ENCODE data around the gene CA9. TPM values are rescaled to one million over a fixed set of nuclear protein-coding genes. Genes with fewer than 3 reads are reported as not detected.

The CA9 gene
- total RNA-seq, 4 donors from 2014 or later, result not detected

- no peak for TF ChIP-seq POLR2AphosphoS5 (IDR thresholded peaks at IDR 0.05)
- TF ChIP-seq POLR2A (IDR thresholded peaks at IDR 0.05), result no peak
- no peak for TF ChIP-seq EP300 (IDR thresholded peaks at IDR 0.05; ENCODE audit: low read depth)
- TF ChIP-seq, protein P1, sequence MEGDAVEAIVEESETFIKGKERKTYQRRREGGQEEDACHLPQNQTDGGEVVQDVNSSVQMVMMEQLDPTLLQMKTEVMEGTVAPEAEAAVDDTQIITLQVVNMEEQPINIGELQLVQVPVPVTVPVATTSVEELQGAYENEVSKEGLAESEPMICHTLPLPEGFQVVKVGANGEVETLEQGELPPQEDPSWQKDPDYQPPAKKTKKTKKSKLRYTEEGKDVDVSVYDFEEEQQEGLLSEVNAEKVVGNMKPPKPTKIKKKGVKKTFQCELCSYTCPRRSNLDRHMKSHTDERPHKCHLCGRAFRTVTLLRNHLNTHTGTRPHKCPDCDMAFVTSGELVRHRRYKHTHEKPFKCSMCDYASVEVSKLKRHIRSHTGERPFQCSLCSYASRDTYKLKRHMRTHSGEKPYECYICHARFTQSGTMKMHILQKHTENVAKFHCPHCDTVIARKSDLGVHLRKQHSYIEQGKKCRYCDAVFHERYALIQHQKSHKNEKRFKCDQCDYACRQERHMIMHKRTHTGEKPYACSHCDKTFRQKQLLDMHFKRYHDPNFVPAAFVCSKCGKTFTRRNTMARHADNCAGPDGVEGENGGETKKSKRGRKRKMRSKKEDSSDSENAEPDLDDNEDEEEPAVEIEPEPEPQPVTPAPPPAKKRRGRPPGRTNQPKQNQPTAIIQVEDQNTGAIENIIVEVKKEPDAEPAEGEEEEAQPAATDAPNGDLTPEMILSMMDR (IDR thresholded peaks at IDR 0.05), result no peak
- Histone ChIP-seq H3K4me1 (peaks cover 29 to 48% (median 44%) of the 10 kb centered on the region in 4 donors), H3K4me3 (no peak overlapping the region), H3K9me3 (no peaks in the 10 kb centered on the region), H3K27me3 (no peaks in the 10 kb centered on the region), H3K27ac (peak overlapping the region; percentile 94 to 98 (median 97)), H3K36me3 (peaks cover 2 to 50% (median 26%) of the 10 kb centered on the region in 4 donors)
- WGBS, 2 donors (ENCODE audit: low coverage in 1 of 2), result 80% methylated on average over 11 of the region's 11 CpGs; no CpG with 5 or more reads in 1 of the 2 donors
- DNase-seq, result no peak
- intact Hi-C loops (cut with DNase I; ENCODE audit: low total_unique reads) (loop anchor here (5.0 kb wide), 1 partner anchor 68 kb away; the partner anchor contains the start of genes CCDC107 and RMRP), in situ Hi-C loops (cut with MboI; ENCODE audit: low pct_ligation_motif_present in 1 of 4, low pct_unique_long_range_greater_than_20kb in 1 of 4, low sequenced_read_pairs in 3 of 4) (no loop called here)
These were observed 51.6 kb downstream of the CA9 start for GRCh38 chr9:35725362-35725761.

- 42 to 50% methylated on average over 1 to 3 of the region's 3 CpGs for WGBS, 2 donors (ENCODE audit: low coverage in 1 of 2)
- TF ChIP-seq POLR2A (IDR thresholded peaks at IDR 0.05), result no peak
- no peak for TF ChIP-seq EP300 (IDR thresholded peaks at IDR 0.05; ENCODE audit: low read depth)
- peak in 1 of 3 donors; percentile 16 for TF ChIP-seq POLR2AphosphoS5 (IDR thresholded peaks at IDR 0.05)
- H3K36me3 ChIP-seq, result peaks cover 0 to 34% (median 19%) of the 10 kb centered on the region in 4 donors
- no peaks in the 10 kb centered on the region for H3K9me3 ChIP-seq
- intact Hi-C loops (cut with DNase I; ENCODE audit: low total_unique reads) (loop anchor here (5.0 kb wide), 1 partner anchor 70 kb away; the partner anchor contains the start of genes CCDC107 and RMRP), in situ Hi-C loops (cut with MboI; ENCODE audit: low pct_ligation_motif_present in 1 of 4, low pct_unique_long_range_greater_than_20kb in 1 of 4, low sequenced_read_pairs in 3 of 4) (no loop called here)
- H3K27ac ChIP-seq, result peak overlapping the region; percentile 94 to 98 (median 97)
- no peaks in the 10 kb centered on the region for H3K27me3 ChIP-seq
- DNase-seq, result peak; percentile 49
- peak overlapping the region in 1 of 4 donors; percentile 83 for H3K4me3 ChIP-seq
- peaks cover 35 to 55% (median 54%) of the 10 kb centered on the region in 4 donors for H3K4me1 ChIP-seq
These were observed 53.2 kb downstream of the CA9 start for GRCh38 chr9:35726931-35727330.

- no peak for DNase-seq
- no peak for TF ChIP-seq EP300 (IDR thresholded peaks at IDR 0.05; ENCODE audit: low read depth)
- TF ChIP-seq, protein P1 (IDR thresholded peaks at IDR 0.05), result no peak
- TF ChIP-seq POLR2A (IDR thresholded peaks at IDR 0.05), result no peak
- TF ChIP-seq POLR2AphosphoS5 (IDR thresholded peaks at IDR 0.05), result no peak
- peak overlapping the region in 2 of 4 donors; percentile 74 to 83 for H3K4me3 ChIP-seq
- no peaks in the 10 kb centered on the region for H3K27me3 ChIP-seq
- intact Hi-C loops (cut with DNase I; ENCODE audit: low total_unique reads), result loop anchor here (5.0 kb wide), 1 partner anchor 70 kb away; the partner anchor contains the start of genes CCDC107 and RMRP
- no peaks in the 10 kb centered on the region for H3K9me3 ChIP-seq
- peak overlapping the region; percentile 94 to 98 (median 97) for H3K27ac ChIP-seq
- WGBS, 2 donors (ENCODE audit: low coverage in 1 of 2), result 39% methylated on average over 5 of the region's 5 CpGs; no CpG with 5 or more reads in 1 of the 2 donors
- H3K4me1 ChIP-seq, result peaks cover 35 to 55% (median 54%) of the 10 kb centered on the region in 4 donors
- H3K36me3 ChIP-seq, result peaks cover 0 to 28% (median 15%) of the 10 kb centered on the region in 4 donors
- in situ Hi-C loops (cut with MboI; ENCODE audit: low pct_ligation_motif_present in 1 of 4, low pct_unique_long_range_greater_than_20kb in 1 of 4, low sequenced_read_pairs in 3 of 4), result no loop called here
These were observed 53.9 kb downstream of the CA9 start for GRCh38 chr9:35727676-35728040.

- in situ Hi-C loops (cut with MboI; ENCODE audit: low pct_ligation_motif_present in 1 of 4, low pct_unique_long_range_greater_than_20kb in 1 of 4, low sequenced_read_pairs in 3 of 4) (no loop called here), intact Hi-C loops (cut with DNase I; ENCODE audit: low total_unique reads) (loop anchor here (5.0 kb wide), 1 partner anchor 71 kb away; the partner anchor contains the start of genes CCDC107 and RMRP)
- TF ChIP-seq, protein P1 (IDR thresholded peaks at IDR 0.05), result no peak
- TF ChIP-seq EP300 (IDR thresholded peaks at IDR 0.05; ENCODE audit: low read depth) (peak; percentile 53), POLR2A (IDR thresholded peaks at IDR 0.05) (peak; percentile 71), POLR2AphosphoS5 (IDR thresholded peaks at IDR 0.05) (peak; percentile 66 to 87 (median 82))
- Histone ChIP-seq H3K27ac (peak overlapping the region; percentile 94 to 98 (median 97)), H3K36me3 (peaks cover 0 to 24% (median 13%) of the 10 kb centered on the region in 4 donors), H3K4me3 (peak overlapping the region in 3 of 4 donors; percentile 0 to 83 (median 74)), H3K27me3 (no peaks in the 10 kb centered on the region), H3K4me1 (peaks cover 38 to 60% (median 58%) of the 10 kb centered on the region in 4 donors), H3K9me3 (no peaks in the 10 kb centered on the region)
- DNase-seq, result peak; percentile 78
- WGBS, 2 donors (ENCODE audit: low coverage in 1 of 2), result 23 to 35% methylated on average over 4 to 10 of the region's 10 CpGs
These were observed 54.6 kb downstream of the CA9 start for GRCh38 chr9:35728041-35728971.

Measured in transverse colon (tissue), 4 donors.